NB4 (cell line): Measurements from ENCODE around the gene PAM.

Experiments
- MYC ChIP-seq: IDR thresholded peaks from 2 replicates; pipeline ENCODE4 v1.6.1; 2011; ENCODE audit warnings: low read depth, low read length
- POLR2A ChIP-seq: IDR thresholded peaks from 2 replicates; pipeline ENCODE4 v1.6.1; 2011; ENCODE audit warnings: mild to moderate bottlenecking; ENCODE audit not compliant: insufficient read length; ENCODE audit errors: extremely low read depth
- TF ChIP-seq, protein P1 (sequence below): IDR thresholded peaks from one replicate; pipeline ENCODE4 v1.5.1; 2012; ENCODE audit warnings: low read depth, low read length
- TF ChIP-seq, protein P2 (sequence below): IDR thresholded peaks from 2 replicates; pipeline ENCODE4 v1.6.1; 2011; ENCODE audit warnings: low read depth, low read length

DNA sequence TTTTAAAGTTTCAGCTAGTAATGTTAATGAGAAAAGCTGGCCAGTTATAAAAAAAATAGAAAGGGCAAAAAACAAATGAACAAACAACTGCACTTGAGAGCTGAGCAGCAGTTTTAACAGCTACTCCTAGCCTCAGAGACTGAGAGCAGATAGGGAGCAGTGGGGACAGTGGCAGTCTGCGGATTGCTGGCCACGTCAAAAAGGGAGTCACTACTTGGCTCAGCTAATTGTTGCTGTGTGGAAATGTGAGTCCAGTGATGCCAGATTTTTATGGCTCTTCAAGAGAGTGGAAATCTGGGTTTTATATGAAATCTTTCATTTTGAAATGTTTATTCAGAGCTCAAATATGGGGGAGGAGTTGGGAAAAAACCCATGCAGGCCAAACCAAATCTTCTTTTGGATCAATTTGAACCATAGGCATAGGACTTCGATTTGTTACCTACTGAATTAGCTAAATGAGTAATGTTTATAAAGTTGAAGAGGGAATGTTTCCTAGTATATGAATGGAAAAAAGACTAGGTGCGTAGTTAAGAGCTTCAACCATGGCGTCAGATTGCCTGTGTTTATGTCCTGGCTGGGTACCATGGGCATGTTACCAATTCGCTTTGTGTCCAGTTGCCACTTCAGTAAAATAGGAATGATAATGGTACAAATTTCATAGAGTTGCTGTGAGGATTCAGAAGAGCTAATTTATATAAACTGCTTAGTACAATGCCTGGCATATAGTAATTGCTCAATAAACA, 102.1 kb downstream of the PAM start:
- TF ChIP-seq POLR2A, result no peak
- TF ChIP-seq, protein P1, sequence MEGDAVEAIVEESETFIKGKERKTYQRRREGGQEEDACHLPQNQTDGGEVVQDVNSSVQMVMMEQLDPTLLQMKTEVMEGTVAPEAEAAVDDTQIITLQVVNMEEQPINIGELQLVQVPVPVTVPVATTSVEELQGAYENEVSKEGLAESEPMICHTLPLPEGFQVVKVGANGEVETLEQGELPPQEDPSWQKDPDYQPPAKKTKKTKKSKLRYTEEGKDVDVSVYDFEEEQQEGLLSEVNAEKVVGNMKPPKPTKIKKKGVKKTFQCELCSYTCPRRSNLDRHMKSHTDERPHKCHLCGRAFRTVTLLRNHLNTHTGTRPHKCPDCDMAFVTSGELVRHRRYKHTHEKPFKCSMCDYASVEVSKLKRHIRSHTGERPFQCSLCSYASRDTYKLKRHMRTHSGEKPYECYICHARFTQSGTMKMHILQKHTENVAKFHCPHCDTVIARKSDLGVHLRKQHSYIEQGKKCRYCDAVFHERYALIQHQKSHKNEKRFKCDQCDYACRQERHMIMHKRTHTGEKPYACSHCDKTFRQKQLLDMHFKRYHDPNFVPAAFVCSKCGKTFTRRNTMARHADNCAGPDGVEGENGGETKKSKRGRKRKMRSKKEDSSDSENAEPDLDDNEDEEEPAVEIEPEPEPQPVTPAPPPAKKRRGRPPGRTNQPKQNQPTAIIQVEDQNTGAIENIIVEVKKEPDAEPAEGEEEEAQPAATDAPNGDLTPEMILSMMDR, result no peak
- no peak for TF ChIP-seq MYC
- TF ChIP-seq, protein P2, sequence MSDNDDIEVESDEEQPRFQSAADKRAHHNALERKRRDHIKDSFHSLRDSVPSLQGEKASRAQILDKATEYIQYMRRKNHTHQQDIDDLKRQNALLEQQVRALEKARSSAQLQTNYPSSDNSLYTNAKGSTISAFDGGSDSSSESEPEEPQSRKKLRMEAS, result no peak
